Nephron progenitor cell (in vitro differentiated cells): Measurements from ENCODE around the gene ZMIZ1.
A peak's percentile ranks its signal among the peaks of the same experiment; 100 is the strongest.

Experiments
- DNase-seq: peaks from one replicate; pipeline ENCODE4 v3.0.0; 2021
- H3K27ac Mint-ChIP-seq: 2 replicates; pipeline ENCODE4 v1.8.0; 2021; ENCODE audit warnings: mild to moderate bottlenecking, moderate library complexity, mixed read lengths
- H3K27me3 Mint-ChIP-seq: 2 replicates; pipeline ENCODE4 v1.8.0; 2021; ENCODE audit warnings: mild to moderate bottlenecking, low read depth, mixed read lengths; ENCODE audit not compliant: poor library complexity
- H3K36me3 Mint-ChIP-seq: 2 replicates; pipeline ENCODE4 v1.8.0; 2021; ENCODE audit warnings: low read depth, mixed read lengths
- H3K4me1 Mint-ChIP-seq: 2 replicates; pipeline ENCODE4 v1.8.0; 2021; ENCODE audit warnings: mixed read lengths
- H3K4me3 Mint-ChIP-seq: 2 replicates; pipeline ENCODE4 v1.8.0; 2021; ENCODE audit warnings: mild to moderate bottlenecking, moderate library complexity, mixed read lengths
- H3K9me3 Mint-ChIP-seq: 2 replicates; pipeline ENCODE4 v1.8.0; 2021; ENCODE audit warnings: mild to moderate bottlenecking, moderate library complexity, mixed read lengths
- CTCF ChIP-seq: fragments of 200-600 bp; sonication (generic); IDR thresholded peaks from 2 replicates; pipeline ENCODE4 v1.5.0; 2021; ENCODE audit warnings: antibody characterized with exemption

The ZMIZ1 gene

GRCh38 chr10:79065853-79066252 lies 2.9 kb upstream of the ZMIZ1 start:
- no peaks in the 10 kb centered on the region for H3K9me3 Mint-ChIP-seq
- TF ChIP-seq CTCF: no peak
- DNase-seq: no peak
- peaks cover 8% of the 10 kb centered on the region for H3K27me3 Mint-ChIP-seq
- peaks cover 53% of the 10 kb centered on the region for H3K4me1 Mint-ChIP-seq
- H3K36me3 Mint-ChIP-seq: no peaks in the 10 kb centered on the region
- H3K4me3 Mint-ChIP-seq: no peak overlapping the region
- no peak overlapping the region for H3K27ac Mint-ChIP-seq

DNA sequence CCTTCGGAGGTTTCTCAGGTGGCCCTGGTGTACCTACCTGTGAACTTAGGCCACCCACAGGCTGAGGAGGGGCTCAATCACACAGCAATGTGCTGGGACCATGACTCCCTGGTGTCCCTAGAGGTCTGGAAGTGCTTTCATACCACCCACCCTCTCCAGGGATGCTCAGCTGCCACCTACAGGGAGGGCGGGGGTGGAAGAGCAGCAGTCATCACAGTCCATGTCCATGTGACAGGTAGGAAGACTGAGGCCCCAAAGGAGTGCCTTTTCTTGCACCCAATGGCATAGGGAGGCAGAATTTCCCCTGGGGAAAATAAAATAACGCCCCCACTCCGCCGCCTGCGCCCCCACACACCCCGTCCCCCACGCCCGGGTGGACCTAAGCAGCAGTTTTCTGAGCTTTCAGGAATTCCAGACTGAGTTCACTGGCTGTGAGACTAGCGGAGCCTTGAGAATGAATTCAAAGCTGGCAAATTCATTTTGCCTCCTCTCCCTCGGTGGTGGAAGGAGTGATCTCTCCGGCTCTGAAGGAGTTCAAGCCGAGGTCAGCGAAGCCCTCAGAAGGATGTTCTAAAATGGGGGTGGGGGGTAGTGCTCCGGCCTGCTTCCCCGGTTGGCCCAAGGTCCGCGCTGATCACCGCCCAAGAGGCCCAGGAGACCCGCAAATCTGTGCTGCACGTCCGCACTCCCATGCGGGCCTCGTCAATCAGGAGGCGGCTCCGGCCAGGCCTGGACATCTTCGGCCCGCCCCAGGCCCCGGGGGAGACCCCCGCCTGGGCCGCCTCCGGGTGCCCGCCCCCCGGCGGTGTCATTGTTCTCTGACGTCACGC lies 2.1 kb upstream of the ZMIZ1 start:
- no peaks in the 10 kb centered on the region for H3K36me3 Mint-ChIP-seq
- DNase-seq: no peak
- peaks cover 6% of the 10 kb centered on the region for H3K27me3 Mint-ChIP-seq
- peak overlapping the region; percentile 73 for H3K4me3 Mint-ChIP-seq
- H3K4me1 Mint-ChIP-seq: peaks cover 53% of the 10 kb centered on the region
- no peaks in the 10 kb centered on the region for H3K9me3 Mint-ChIP-seq
- no peak for TF ChIP-seq CTCF
- H3K27ac Mint-ChIP-seq: no peak overlapping the region

GRCh38 chr10:79067241-79068202 lies 1.2 kb upstream of the ZMIZ1 start:
- Mint-ChIP-seq H3K4me1 (peaks cover 56% of the 10 kb centered on the region), H3K9me3 (no peaks in the 10 kb centered on the region), H3K27me3 (peaks cover 7% of the 10 kb centered on the region), H3K27ac (peak overlapping the region; percentile 11), H3K4me3 (peak overlapping the region; percentile 90), H3K36me3 (no peaks in the 10 kb centered on the region)
- TF ChIP-seq CTCF: no peak
- peak; percentile 96 for DNase-seq

GRCh38 chr10:79068203-79068561 lies 584 bp upstream of the ZMIZ1 start:
- DNase-seq: no peak
- H3K4me3 Mint-ChIP-seq: peak overlapping the region; percentile 90
- H3K27ac Mint-ChIP-seq: no peak overlapping the region
- peaks cover 57% of the 10 kb centered on the region for H3K4me1 Mint-ChIP-seq
- H3K36me3 Mint-ChIP-seq: no peaks in the 10 kb centered on the region
- H3K27me3 Mint-ChIP-seq: peaks cover 7% of the 10 kb centered on the region
- H3K9me3 Mint-ChIP-seq: no peaks in the 10 kb centered on the region
- TF ChIP-seq CTCF: no peak

- H3K27ac Mint-ChIP-seq: peak overlapping the region; percentile 98
- H3K9me3 Mint-ChIP-seq: no peaks in the 10 kb centered on the region
- peaks cover 60% of the 10 kb centered on the region for H3K4me1 Mint-ChIP-seq
- peaks cover 12% of the 10 kb centered on the region for H3K27me3 Mint-ChIP-seq
- no peak for TF ChIP-seq CTCF
- H3K4me3 Mint-ChIP-seq: peak overlapping the region; percentile 98
- no peaks in the 10 kb centered on the region for H3K36me3 Mint-ChIP-seq
- peak; percentile 55 for DNase-seq
These were observed 737 bp downstream of the ZMIZ1 start for GRCh38 chr10:79069325-79070080.
